ENCODE results near the gene SCGN.

DNA sequence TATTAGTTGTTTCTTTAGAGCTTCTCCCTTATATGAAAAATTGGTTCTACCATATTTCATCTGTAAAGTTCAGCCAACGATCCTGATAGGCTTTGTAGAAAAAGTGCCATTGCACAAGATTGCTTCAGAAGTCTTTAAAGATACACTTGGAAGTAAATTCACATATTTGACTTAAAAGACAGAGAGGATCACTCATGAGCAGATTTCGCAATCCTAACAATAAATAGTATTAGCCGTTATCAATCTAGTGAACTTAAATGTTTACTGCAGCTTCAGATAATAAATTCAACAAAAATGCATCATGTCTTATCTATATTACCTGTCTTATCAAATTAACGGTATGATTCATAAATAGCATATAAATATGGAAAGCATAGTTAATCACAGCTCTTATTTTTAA is 93.8 kb downstream of the SCGN start:
- TF ChIP-seq GATA2 (IDR thresholded peaks at IDR 0.05; ENCODE audit: low read depth, low read length) (no peak), GATA3 (IDR thresholded peaks at IDR 0.05; ENCODE audit: low read depth, low read length) (no peak)
